RPMI8226 (cell line): ENCODE data around the gene TUG1.

ENCODE experiments used
- DNase-seq: peaks from one replicate; pipeline ENCODE4 v3.0.0-alpha.2; 2015

TUG1 gene

DNA sequence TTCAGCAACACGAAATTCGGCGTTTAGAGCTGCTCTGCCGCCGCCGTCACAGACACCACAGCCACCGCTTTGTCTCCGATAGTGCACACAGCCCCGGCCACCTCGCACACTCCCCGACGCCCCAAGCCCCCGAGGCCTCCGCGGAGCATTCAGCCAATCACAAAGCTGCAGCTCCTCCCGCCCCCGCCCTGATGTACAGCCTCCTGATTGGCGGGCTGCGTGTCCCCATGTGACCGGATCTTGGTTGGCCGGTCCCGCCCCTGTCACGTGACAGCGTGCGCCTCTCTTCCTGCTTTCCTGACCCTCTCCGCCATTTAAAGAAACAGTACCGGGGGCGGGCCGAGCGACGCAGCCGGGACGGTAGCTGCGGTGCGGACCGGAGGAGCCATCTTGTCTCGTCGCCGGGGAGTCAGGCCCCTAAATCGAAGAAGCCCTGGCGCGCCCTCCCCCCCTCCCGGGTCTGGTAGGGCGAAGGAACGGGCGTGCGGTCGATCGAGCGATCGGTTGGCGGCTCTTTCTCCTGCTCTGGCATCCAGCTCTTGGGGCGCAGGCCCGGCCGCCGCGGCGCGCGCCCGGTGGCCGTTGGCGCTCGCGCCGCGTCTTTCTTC is at the start of gene TUG1:
Gene TUG1, plus strand, starts transcription at position 342 of the 608 bp plus-strand sequence.
- DNase-seq = peak; percentile 98

DNA sequence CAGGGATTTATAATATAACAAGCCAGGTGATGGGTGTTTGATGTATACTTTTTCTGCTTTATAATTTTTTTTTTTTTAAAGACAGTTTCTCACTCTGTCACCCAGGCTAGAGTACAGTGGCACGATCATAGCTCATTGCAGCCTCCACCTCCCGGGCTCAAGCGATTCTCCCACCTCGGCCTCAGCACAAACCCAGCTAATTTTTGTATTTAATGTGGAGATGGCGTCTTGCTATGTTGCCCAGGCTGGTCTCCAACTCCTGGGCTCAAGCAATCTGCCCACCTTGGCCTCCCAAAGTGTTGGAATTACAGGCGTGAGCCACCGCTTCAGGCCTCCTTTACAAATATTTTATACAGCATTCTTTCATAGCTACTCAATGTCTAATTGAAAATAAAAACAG is 49.1 kb upstream of the TUG1 start:
- no peak for DNase-seq

DNA sequence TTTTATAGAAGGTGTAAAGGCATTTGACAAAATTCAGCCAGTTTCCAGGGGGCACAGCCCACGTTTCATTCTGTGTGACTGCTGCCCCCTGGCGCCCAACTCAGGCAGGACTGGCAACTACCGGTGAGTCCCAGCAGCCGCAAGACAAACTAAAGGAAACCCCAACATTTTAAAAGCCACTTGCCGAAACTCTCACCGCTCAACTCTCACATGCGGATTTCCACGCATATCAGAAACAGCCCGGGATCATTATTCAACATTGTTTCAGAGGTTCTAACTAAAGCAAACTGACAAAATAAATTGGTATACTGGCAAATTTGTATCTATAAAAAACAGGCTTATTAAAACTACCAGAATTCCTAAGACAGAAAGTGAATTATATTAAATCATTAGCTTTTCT is 48.7 kb upstream of the TUG1 start:
- DNase-seq = peak; percentile 77

DNA sequence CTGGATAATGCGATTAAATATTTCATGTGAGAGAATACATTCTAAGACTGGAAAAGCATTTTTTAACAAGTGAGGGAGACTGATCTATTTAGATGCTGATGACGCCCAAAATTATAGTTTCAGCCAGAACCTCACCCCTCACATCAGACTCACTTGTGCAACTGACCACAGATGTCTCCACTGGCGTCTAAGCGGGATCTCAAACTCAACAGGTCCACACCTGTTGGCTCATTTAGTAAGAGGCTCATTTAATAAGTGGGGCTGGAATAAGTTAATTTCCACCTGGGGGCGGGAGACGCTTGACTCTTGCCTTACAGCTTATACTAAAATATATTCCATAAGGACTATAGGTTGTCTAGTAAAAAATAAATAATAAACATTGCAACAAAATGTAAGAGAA is 48.0 kb upstream of the TUG1 start:
- DNase-seq = peak; percentile 19

DNA sequence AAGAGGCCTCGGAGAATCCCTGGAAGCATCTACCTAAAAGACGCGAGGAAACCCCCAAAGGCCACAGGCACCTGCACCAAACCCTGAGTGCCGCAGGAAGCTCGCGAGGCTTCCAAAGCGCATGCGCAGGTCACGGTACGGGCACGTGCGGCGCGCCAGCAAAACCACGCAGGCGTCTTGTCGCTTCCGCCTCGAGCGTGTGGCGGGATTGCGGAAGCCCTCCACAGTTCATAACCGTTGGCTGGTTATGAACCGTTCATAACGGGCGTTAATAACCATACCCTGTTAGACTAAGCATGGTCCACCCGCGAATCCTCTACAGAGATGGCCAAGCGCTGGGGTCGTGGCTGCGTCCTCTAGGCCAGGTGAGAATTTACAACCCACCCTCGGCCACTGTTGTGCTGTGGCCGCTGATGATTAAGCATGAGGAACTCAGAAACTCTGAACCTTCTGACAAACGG is 46.9 kb upstream of the TUG1 start:
- DNase-seq = peak; percentile 65

DNA sequence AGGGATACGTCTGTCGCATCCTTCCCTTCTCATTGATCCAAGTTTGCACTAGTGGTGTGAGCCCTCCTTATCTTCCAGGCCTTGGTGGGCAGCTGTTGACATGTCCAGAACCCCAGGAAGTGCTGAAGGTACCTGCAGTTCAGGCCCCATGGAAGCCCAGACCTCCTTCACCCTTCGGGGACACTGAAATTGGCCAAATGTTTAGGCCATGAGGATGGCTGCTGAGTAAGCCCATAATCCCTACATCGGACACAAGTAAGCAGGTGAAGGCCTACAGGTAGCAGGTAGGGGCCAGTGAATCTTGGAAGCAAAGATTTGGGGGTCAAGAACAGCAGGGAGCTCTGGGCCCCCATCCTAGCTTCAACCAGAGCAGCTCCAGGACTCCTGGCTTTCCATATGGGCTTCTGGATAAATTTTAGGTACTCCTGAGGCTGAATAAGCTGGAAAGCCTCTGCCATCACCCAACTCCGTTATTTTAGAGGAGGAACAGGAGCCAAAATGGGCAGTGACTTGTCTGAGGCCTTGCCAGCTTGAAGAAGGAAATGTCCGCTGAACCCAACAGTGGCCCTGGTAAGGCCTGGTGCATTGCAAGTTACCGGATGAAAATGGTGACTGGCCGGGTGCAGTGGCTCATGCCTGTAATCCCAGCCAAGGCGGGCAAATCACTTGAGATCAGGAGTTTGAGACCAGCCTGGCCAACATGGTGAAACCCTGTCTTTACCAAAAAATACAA is 45.7 kb upstream of the TUG1 start:
- no peak for DNase-seq

DNA sequence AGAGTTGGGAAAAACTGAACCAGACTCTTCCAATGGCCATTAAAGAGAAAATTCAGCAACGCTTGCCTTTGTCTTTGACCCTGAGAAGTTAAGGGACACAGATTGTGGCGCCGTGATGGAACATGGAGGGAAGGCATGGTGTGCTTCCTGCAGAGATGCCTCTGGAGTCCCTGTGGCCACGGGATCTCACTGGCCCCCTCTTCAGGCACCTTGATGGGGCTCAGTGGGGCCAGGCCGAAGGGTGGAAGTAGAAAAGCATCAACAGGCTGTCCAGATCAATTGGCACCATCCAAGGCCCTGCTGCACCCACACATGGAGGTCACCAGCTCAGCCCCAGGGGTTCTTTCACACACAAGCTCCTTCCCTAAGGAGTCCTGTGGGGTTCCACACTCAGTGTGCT is 43.4 kb upstream of the TUG1 start:
- no peak for DNase-seq

DNA sequence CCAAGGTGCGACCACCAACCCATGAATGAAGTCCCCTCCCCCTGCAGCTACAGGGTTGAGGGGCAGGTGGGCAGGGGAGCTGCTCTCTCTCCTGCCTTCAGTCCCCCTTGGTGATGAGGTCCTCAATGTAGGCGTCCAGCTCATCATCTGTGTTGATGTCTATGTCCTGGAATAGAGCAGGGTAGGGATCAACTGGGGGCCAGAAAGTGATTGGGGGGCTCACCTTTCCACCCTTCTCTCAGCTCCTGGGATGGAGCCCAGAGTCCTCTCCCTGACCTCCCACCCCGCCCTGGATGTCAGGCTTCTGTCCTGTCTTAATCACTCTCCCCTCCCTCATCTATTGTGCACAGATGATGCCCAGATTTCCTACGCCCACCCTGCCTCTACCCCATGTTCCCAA is 42.4 kb upstream of the TUG1 start:
- DNase-seq = no peak

DNA sequence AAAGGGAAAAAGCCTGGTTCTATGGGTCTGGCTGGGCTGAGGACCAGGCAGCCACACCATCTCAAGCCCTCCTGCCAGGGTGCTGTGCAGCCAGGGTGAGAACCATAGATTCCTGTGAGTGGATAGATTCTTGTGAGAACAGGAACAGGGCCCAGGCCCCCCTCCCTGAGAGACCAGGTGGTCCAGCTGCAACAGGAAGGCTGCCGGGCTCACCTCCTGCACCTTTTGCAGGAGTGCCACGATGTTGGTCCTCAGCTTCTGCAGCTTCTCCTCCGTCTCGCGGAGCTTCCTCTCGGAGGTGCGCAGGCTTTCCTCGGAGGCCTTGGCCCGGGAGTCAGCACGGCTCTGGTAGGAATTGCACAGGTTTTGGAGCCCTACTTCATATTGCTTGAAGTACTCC is 41.3 kb upstream of the TUG1 start:
- DNase-seq = no peak

DNA sequence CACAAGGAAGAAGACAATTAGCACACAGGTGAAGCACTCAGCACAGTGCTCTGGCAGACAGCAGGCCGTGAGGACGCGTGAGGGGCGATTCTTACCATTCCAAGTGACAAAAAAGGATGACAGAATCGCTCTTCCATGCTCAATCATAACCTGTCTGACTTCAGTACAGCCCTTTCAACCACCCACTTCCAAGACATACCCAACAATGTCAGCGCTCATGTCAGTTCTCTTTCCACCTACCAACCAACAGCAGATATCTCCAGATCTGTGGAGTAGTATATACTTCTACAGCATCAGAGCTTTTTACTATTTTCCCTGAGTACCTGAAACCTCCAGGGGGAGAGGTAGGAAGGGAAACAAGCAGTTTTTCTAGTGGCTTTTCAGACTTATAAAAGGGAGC is 40.7 kb upstream of the TUG1 start:
- no peak for DNase-seq

DNA sequence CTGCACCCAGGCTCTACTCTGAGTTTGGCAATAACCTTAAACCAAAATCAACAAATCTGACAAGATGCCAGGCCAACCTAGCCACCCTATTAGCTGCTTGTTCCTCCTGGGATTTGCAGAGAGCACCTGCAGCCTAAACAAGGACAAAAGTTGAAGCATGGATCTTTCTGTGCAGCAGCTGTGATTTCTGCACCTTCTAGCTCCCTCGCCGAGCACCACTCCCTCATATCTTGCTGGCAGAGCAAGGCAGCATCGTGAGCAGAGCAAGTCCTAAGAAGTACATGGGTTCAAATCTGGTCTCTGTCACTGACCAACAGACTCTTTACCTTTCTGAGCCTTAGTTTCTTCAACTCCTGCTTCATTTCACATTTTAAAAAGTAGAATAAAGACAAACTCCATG is 38.8 kb upstream of the TUG1 start:
- no peak for DNase-seq

DNA sequence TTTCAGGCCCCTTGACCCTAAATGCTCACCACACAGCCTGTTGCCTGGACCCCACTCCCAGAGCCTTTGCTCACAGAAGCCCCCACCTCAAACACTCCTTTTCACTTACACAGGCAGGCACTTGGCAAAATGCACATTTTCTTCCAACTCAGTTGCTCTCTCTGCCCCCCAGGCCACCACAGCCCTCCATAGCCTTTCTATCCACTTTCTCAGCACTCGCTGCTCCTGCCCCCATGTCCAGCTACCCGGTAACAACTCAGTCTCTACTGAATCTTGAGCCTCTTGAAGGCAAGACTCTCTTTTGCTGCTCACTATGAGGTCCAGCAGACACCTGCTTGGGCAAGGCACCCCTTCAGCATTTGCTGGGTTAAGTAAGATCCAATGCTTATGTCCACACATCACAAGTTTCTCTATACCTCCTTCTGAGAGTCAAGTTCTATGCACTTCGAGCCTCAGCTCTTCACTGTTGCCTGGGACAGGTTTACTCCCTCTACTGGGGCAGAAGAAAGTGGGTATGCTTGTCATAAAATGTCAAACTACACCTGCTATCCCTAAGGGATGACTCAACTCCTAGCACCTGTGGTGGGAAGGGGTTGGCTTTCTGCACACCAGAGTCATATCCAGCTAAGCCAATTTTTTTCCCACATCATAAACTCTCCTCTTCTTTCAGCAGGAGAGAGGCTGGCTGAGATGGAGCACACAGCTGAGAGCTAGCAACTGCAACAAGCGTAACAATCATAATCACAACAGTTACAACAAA is 37.3 kb upstream of the TUG1 start:
- no peak for DNase-seq

DNA sequence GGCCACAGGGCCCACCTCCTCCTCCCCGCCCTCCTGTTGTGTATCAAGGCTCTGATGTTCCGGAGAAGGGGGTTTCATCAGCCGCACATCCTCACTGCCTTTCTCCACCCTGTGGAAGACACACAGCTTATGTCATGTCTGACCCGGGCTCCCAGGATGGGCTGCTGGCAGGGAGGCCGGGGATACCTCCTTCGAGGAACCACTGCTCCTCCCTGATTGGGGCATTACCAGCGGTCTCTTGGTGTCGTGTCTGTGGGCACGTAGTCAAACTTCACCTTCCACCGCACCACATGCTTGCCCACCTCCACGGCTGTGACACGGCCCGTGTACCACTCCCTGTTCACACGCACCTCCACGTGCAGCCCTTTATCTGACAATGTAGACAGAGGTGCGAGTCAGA is 36.4 kb upstream of the TUG1 start:
- DNase-seq = no peak

DNA sequence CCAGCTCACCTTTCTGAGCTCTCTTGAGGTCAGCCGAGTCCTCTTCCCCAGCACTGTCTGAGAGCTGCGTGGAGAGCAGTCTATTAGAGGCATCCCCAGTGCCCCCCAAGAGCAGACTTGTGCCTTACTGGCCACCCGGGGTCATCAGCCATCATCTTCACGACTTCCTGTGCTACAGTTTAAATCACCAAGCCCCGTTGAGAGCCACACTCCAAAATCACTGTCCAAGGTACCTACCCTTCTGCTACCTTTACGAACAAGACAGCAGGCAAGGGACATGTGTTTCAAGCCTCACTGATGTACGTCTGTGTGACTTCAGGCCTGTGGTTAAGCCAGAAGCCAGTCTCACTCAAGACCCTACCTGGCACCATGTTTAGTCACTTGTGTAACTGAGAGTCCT is 35.6 kb upstream of the TUG1 start:
- no peak for DNase-seq

DNA sequence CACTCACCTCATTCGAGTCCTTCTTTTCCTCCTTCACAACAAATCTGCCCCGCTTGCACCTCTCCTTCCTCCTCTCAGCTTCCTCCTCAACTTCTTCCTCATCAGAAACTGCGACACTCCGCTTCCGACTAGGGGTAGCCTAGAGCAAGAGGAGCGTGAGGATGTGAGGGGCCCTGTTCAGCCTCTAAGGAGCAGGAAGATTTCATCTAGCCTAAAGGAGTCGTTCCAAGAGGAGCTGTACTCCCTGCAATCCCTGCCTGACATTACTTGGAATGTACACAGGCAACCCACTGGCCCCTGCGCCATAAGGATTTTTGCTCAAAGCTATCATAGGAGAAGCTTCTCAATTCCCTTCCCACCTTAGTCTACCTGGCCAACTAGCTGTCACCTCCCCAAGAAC is 35.0 kb upstream of the TUG1 start:
- no peak for DNase-seq

DNA sequence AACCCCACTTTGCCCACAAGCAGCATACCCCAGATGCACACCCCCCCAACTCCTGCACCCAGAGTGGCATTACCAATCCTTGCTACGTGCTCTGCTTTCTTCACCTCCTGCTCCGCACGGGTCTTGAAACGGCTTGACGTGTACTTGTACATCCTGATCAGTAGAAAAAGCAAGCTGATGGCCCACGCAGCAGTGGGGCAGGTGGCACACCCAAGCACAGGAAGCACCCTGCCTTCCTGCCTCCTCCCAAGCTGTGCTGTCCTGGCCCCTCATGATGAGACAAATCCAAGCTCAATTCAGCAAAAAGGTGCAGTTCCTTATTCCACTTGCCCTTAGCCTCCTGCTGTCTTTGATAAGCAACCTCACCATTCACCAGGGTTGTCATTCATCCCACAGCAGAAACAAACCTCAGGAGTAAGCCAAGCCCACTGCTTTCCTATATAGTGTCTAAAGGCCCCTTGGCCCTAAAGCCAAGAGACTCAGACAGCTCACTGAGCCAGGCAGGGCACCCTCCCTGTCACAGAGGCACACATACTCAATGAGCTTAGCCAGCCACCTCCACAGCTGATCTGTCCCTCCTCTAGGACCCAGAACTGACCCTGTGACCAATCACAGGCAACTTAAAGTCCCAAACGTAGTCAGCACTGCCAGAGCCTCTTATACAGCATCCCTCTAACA is 28.2 kb upstream of the TUG1 start:
- no peak for DNase-seq

DNA sequence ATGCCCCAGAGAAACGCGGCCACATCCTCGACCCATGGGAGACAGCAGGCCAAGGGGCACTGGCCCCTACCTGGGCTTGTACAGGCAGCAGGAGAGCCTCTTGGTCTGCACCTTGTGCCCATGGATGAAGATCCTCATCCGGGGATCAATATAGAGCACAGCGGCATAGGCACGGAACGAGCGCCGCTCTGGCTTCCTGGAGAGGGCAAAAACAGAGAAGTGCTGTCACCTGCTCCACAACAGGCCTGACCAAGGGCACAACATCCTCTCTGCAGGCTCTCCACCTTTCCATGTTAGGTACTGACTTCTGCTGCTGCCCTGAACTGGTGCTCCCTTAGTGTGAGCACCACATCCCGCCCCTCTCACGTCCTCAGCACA is 27.7 kb upstream of the TUG1 start:
- DNase-seq = no peak

DNA sequence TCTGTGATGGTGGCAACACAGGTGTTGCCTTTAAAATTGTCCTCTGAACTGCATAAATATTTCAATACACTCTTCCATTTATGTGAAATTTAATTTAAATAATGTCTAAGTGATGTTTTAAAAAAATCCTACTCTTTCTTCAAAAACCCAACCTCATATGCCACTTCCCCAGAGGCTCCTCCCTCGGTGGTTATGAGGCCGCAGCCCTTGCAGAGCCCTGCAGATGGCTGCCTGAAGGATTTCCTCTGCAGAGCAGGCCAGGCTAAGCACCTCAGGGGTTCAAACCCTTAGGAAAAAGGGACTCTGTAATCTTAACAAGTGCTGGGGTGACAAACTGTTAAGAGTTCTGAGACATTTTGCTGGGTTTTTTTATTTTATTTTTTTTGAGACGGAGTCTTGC is 25.7 kb upstream of the TUG1 start:
- DNase-seq = no peak

DNA sequence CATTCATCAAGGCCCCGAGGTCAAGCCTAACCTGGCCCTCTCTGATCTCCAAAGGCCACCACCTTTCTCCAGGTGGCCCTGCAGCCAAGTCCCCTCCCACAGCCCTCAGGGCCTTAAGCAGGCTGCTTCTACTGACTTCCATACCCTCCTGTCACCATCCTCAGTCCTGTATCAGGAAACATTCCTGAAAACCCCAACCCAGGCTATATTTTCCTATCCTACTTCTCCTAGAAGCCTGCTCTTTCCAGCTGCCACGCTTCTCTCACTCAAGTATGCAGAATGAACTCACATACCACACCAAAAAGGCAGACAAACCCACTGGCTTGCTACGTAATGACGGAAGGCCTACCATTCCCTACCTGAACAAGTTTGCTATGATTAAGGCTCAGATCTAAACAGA is 24.1 kb upstream of the TUG1 start:
- no peak for DNase-seq

DNA sequence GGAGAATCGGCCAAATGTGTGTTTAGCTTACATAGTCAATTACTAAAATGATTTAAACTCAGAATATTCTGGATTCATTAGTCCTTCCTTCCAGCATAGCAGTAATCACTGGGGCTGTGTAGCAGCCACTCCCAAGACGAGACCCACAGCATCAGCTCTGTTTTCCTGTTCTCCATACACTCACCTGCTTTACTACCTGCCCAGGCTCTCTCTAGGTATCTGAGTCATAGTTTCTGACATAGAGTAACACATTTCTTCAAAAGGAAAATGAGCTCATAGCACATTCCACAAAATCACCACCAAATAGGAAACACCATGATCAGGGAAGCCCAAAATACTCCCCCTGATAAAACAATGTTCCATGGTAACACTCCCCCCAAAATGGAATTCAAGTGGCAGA is 23.4 kb upstream of the TUG1 start:
- DNase-seq = no peak

DNA sequence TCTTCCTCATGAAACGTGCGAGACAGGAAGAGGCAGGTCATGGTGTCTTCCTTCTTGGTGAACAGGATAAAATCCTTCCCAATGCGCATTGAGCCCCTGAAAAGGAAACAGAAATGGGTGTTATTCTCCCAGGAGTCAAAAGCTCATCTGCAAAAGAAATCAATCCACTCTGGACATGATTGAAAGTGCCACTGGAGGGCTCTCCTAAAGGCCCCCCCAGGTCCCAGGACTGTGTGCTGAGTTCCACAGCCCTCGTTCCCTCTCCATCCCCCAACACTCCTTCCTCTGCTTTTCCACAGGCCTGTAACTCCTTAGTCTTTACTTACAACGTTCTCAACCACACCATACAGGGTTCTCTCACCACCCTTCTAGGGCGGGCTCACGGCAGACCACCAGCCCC is 22.7 kb upstream of the TUG1 start:
- DNase-seq = no peak

DNA sequence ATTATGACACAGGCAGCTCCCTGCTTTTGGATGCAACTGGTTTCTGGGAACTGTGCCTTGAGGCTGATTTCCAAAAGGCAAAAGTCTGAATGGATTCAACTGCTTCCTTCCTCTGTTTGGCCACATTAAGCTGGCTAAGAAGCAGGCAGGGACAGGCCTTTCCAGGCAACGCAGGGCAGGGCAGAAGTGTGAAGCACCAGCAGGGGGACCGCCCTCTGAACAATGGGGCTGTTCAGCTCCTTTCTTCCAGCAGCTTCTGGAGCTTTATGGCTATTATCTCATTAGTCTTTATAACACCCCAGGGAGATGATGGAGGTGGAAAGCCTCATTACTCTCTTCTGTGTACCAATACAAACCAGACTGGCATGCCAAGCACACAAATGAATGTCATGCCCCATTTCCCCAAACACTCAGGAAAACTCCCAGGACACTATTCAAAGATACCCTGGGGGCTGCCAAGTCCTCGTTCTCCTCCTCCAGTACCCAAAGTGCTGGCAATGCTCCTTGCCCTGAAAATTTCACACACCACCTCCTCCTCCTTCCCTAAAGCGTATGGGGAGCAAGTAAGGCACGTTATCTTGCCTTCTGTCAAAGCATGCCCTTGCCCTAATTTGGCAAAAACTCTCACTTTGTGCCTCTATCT is 21.8 kb upstream of the TUG1 start:
- DNase-seq = no peak

DNA sequence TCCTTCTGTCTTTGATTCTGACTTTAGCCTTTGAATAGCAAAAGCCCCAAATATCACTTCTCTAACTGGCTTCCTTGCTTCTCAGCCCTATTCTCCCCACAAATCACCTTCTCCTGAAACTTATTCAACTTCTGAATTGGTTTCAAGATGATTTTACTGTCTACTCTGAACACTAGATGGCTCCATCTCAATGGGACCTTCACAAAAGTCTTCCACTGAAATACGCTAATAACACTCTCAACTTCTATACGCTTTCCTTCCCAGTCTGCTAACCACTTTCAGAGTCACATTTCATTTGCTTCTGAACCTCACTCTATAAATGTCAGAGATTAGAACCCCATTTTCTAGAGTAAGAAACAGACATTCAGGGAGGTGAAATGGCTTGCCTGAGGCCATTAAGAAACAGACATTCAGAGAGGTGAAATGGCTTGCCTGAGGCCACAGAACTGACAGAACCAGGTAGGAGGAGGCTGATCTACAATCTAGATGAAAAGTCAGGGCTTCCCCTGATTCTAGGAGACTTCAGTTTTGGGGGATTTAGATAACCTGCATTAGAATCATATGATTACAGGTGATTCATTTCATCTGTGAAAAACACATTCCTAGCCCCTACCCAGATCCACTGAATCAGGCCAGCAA is 21.1 kb upstream of the TUG1 start:
- peak; percentile 36 for DNase-seq
